ENCODE data around the gene OR51F1. TPM values are rescaled to one million over a fixed set of nuclear protein-coding genes. Genes with fewer than 3 reads are reported as not detected.

Gene OR51F1
- polyA plus RNA-seq, 3 donors, result not detected

DNA sequence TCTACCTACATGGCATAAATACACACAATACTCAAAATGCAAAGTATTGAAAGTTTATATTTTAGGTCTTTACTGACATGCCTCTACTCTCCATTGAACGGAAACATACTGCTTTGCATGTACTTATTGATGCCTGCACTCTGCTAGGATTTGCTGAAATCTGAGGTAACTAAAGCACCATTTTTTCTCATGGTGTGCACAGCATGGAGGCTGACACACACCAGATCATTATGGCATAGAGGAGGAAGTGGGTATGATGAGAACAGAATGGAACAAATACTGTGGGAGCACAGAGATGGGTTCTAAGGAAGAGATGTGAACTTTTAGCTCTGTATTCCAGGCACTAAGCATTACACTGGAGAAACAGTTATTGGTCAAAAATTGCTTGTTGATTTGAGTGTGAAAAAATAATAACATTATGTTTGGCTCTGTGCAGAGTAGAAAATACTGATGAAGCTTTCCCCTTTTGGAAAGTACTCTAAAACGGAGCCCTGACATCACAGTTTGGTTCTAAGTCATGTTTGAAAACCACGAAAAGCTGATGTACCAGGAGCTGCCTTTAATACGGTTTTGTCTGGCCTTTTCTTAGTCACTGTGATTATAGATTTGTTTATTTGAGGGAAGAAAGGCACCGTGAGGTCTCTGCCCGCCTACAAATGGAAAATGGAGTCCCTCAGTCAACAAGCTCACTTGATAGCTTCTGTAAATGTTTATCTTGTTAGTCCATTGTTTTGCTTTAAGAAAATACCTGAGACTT lies 28.9 kb upstream of the OR51F1 start:
- no peaks in the 10 kb centered on the region for H3K4me1 ChIP-seq (ENCODE audit: control insufficient read depth in 1 of 2, insufficient read depth in 2 of 2, low read length in 2 of 2)
- no peaks in the 10 kb centered on the region for H4K20me1 ChIP-seq (ENCODE audit: insufficient read depth, low read length)
- H3K9me3 ChIP-seq (replicated peaks in 1 of 2; ENCODE audit: control insufficient read depth in 1 of 2, insufficient read depth in 1 of 2, low read length in 2 of 2), result no peaks in the 10 kb centered on the region
- no peak for TF ChIP-seq CTCF (IDR thresholded peaks at IDR 0.05)
- H3K4me3 ChIP-seq (replicated peaks in 1 of 3; ENCODE audit: low read depth in 2 of 3, low read length in 3 of 3), result no peak overlapping the region
- H3K4me3 Mint-ChIP-seq, result no peak overlapping the region
- H3K27me3 Mint-ChIP-seq (ENCODE audit: low read depth in 3 of 3), result peaks cover 0 to 3% (median 3%) of the 10 kb centered on the region in 3 donors
- H2AFZ ChIP-seq (ENCODE audit: insufficient read depth, low read depth, low read length, poor library complexity, severe bottlenecking), result no peak overlapping the region
- H3K27ac ChIP-seq (ENCODE audit: low read depth in 1 of 2, low read length in 2 of 2), result no peak overlapping the region
- H3K27ac Mint-ChIP-seq, result no peak overlapping the region
- H3K36me3 ChIP-seq (replicated peaks in 1 of 2; ENCODE audit: control insufficient read depth in 1 of 2, insufficient read depth in 2 of 2, low read length in 2 of 2), result no peaks in the 10 kb centered on the region
- no peaks in the 10 kb centered on the region for H3K79me2 ChIP-seq (ENCODE audit: insufficient read depth, low read length)
- 91% methylated on average over 4 of the region's 6 CpGs for WGBS (ENCODE audit: insufficient coverage)
- no peaks in the 10 kb centered on the region for H3K36me3 Mint-ChIP-seq
- no peak overlapping the region for H3K4me2 ChIP-seq (replicated peaks; ENCODE audit: extremely low read depth, low read length, poor library complexity, severe bottlenecking)
- H3K9ac ChIP-seq (ENCODE audit: insufficient read depth, low read length, poor library complexity, severe bottlenecking), result no peak overlapping the region
- H3K27me3 ChIP-seq (ENCODE audit: control insufficient read depth in 2 of 2, insufficient read depth in 2 of 2, low read length in 2 of 2), result no peaks in the 10 kb centered on the region
- intact Hi-C loops (cut with micrococcal nuclease), result no loop called here
- peaks cover 0 to 3% (median 0%) of the 10 kb centered on the region in 7 donors for H3K9me3 Mint-ChIP-seq
- H3K4me1 Mint-ChIP-seq, result no peaks in the 10 kb centered on the region
- DNase-seq, result no peak

GRCh38 chr11:4797206-4797605 lies 27.5 kb upstream of the OR51F1 start:
- Histone ChIP-seq H3K9ac (ENCODE audit: insufficient read depth, low read length, poor library complexity, severe bottlenecking) (no peak overlapping the region), H3K4me1 (ENCODE audit: control insufficient read depth in 1 of 2, insufficient read depth in 2 of 2, low read length in 2 of 2) (no peaks in the 10 kb centered on the region), H3K79me2 (ENCODE audit: insufficient read depth, low read length) (no peaks in the 10 kb centered on the region), H2AFZ (ENCODE audit: insufficient read depth, low read depth, low read length, poor library complexity, severe bottlenecking) (no peak overlapping the region), H3K27me3 (ENCODE audit: control insufficient read depth in 2 of 2, insufficient read depth in 2 of 2, low read length in 2 of 2) (no peaks in the 10 kb centered on the region), H4K20me1 (ENCODE audit: insufficient read depth, low read length) (no peaks in the 10 kb centered on the region), H3K4me3 (replicated peaks in 1 of 3; ENCODE audit: low read depth in 2 of 3, low read length in 3 of 3) (no peak overlapping the region), H3K9me3 (replicated peaks in 1 of 2; ENCODE audit: control insufficient read depth in 1 of 2, insufficient read depth in 1 of 2, low read length in 2 of 2) (no peaks in the 10 kb centered on the region), H3K27ac (ENCODE audit: low read depth in 1 of 2, low read length in 2 of 2) (no peak overlapping the region), H3K4me2 (replicated peaks; ENCODE audit: extremely low read depth, low read length, poor library complexity, severe bottlenecking) (no peak overlapping the region), H3K36me3 (replicated peaks in 1 of 2; ENCODE audit: control insufficient read depth in 1 of 2, insufficient read depth in 2 of 2, low read length in 2 of 2) (no peaks in the 10 kb centered on the region)
- Mint-ChIP-seq H3K4me1 (no peaks in the 10 kb centered on the region), H3K4me3 (no peak overlapping the region), H3K27ac (no peak overlapping the region), H3K27me3 (ENCODE audit: low read depth in 3 of 3) (peaks cover 0 to 3% (median 3%) of the 10 kb centered on the region in 3 donors), H3K36me3 (no peaks in the 10 kb centered on the region), H3K9me3 (peaks cover 0 to 4% (median 0%) of the 10 kb centered on the region in 7 donors)
- TF ChIP-seq CTCF (IDR thresholded peaks at IDR 0.05), result no peak
- intact Hi-C loops (cut with micrococcal nuclease), result no loop called here
- 57% methylated on average over 1 of the region's 2 CpGs for WGBS (ENCODE audit: insufficient coverage)
- DNase-seq, result no peak

Data from CD14-positive monocyte (primary cell).